NCI-H2227 (cell line): ENCODE measurements around the gene PKP3.
"Not testable (repeated sequence)": the region's sequence is repeated elsewhere in the genome, so short reads cannot be mapped to it uniquely, and the experiment has no call there.

Source experiments
- DNase-seq: peaks from one replicate; lab custom pipeline; 2025; ENCODE audit not compliant: unreplicated experiment; lab: John Stamatoyannopoulos, UW

PKP3 gene

GRCh38 chr11:377883-378500 is 16.0 kb upstream of the PKP3 start:
- DNase-seq: no peak

GRCh38 chr11:379205-380094 is 14.6 kb upstream of the PKP3 start:
- no peak for DNase-seq

GRCh38 chr11:380095-380480 is 13.9 kb upstream of the PKP3 start:
- no peak for DNase-seq

DNA sequence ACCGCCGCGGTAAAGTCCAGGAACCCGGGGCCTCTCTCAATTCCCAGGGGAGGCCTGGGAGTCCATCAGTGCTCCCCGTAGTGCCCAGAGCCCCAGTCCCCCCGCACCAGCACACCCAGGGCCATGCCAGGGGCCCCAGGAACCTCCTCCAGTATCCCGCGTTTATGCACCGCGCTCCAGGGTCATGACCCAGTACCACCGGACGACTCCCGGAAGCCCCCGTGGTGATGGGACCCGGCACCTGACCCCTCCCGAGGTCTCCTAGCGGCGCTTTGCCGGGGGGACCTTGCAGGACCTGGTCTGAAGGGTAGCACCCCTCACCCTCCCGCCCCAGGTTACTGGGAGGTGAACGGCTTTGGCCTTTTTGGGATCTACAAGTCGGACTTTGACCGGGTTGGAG is 13.5 kb upstream of the PKP3 start:
- DNase-seq: no peak

- DNase-seq: no peak
These were observed 13.0 kb upstream of the PKP3 start for GRCh38 chr11:380996-381395.

DNA sequence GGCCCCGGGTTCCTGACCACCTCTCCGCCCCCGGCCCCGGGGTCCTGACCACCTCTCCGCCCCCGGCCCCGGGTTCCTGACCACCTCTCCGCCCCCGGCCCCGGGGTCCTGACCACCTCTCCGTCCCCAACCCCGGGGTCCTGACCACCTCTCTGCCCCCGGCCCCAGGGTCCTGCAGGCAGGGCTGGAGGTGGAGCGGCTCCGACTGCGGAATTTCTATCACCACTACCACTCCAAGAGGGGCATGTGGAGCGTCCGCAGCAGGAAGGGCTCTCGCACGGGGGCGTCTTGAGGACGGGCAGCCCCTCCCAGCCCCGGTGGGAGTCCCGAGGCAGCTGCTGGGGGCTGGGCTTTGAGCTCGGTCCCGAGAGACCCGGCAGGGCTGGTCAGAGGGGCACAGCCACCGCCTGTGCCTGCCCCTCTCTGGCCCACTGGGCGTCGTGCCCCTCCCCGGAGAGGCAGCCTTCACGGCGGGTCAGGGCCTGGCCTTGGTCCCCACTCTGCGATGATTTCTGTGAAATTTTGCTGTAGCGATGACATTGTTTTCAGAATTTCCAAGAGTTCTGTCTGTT is 12.4 kb upstream of the PKP3 start:
- no peak for DNase-seq

- no peak for DNase-seq
These were observed 11.9 kb upstream of the PKP3 start for GRCh38 chr11:382081-382629.

DNA sequence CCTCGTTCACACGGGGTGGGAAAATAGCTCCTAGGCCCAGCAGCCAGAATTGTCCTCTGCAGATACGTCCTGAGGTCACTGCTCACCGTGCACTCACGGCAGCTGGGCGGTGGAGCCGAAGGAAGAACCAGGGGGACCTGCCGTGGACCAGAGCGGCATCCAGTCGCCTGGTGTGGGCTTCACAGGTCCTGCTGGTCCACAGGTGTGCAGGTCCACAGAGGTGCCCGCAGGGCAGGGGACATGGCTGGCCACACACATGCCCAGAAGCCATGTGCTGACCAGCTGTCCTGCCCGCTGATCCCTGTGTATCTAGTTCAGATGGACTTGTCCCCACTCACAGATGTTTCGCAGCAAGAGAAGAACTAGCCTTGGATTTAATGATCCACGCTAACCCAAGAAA is 10.6 kb upstream of the PKP3 start:
- no peak for DNase-seq

- DNase-seq: no peak
These were observed 9.5 kb upstream of the PKP3 start for GRCh38 chr11:384511-384910.

GRCh38 chr11:385594-386351 is 8.2 kb upstream of the PKP3 start:
- no peak for DNase-seq

DNA sequence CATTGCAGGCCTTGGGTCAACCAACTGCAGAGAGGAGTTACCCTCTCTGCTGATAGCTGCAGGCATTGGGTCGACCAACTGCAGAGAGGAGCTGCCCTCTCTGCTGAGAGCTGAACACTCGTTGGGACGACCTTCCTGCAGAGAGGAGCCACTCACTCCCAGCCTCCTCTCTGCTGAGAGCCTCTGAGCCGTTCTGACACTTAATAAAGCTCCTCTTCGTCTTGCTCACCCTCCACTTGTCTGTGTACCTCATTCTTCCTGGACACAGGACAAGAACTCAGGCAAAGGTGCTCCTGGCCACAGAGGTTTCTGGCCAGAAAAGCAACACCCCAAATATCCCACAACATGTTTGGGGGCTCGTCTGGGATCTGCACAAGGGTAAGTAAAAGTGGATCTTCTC is 7.5 kb upstream of the PKP3 start:
- no peak for DNase-seq

DNA sequence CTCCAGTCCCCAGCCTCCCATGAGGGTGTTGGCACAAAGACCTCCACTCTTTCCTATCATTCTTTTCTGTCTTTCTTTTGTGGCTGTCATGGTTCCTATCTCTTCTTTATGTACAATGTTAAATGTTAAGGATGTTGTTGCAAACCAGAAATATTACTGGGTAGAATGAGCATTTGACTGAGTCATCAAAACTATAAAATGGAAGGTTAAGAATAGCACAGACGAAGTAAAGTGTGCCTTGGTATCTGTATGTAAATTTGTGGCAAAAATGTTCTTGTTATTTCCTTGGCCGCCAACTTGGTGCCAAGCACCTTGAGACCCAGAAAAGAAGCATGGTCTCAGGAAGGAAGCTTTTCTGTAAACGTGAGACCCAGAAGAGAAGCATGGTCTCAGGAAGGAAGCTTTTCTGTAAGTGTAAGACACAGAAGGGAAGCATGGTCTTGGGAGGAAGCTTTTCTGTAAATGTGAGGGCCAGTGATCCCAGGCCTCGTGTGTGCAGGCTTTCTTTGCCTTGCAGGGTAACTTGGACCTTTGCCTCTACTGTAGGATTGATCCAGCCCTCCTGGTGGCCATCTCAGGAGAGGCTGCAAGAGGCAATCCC is 6.7 kb upstream of the PKP3 start:
- no peak for DNase-seq

DNA sequence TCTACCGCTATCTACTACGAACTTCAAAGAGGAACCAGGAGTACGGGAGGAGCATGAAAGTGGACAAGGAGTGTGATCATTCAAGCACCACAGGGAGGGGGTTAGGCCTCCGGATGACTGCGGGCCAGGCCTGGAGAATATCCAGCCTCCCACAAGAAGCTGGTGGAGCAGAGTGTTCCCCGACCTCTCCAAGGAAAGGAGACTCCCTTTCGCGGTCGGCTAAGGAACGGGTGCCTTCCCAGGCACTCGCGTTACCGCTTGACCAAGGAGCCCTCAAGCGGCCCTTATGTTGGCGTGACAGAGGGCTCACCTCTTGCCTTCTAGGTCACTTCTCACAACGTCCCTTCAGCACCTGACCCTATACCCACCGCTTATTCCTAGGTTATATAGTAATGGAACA is 4.6 kb upstream of the PKP3 start:
- DNase-seq: not testable (repeated sequence)

GRCh38 chr11:390175-390574 is 3.8 kb upstream of the PKP3 start:
- DNase-seq: no peak

- no peak for DNase-seq
These were observed 2.6 kb upstream of the PKP3 start for GRCh38 chr11:391117-392017.

DNA sequence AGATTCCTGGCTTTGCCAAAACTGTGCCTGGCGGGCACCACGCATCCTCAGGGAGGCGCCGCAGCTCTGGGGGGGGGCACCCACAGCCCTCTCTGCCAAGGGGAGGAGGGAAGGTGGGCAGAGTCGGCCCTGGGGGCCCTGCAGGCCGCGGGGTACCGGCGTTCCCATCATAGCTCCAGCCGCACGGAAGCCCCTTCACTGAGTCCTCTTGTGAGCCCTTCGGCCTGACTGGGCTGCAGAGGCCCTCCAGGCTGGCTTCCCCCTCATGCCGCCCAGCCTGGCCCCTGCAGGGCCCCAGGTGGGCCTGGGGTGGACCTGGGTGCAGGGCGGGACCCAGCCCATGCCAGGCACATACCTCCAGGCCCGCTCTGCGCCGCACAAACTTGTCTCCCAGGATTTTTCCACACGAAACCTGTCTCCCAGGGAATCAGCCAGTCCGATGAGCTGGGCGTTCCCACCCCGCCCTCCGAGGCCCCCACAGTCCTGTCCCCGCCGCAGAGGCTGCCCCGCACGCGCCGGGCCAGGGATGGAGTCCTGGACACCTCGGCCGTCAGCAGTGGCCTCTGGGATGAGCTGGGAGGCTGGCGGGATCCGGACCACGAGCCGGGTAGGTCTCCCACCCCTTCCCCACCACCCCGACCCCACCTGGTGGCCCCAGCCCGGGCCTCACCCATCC is 1.8 kb upstream of the PKP3 start:
- no peak for DNase-seq

DNA sequence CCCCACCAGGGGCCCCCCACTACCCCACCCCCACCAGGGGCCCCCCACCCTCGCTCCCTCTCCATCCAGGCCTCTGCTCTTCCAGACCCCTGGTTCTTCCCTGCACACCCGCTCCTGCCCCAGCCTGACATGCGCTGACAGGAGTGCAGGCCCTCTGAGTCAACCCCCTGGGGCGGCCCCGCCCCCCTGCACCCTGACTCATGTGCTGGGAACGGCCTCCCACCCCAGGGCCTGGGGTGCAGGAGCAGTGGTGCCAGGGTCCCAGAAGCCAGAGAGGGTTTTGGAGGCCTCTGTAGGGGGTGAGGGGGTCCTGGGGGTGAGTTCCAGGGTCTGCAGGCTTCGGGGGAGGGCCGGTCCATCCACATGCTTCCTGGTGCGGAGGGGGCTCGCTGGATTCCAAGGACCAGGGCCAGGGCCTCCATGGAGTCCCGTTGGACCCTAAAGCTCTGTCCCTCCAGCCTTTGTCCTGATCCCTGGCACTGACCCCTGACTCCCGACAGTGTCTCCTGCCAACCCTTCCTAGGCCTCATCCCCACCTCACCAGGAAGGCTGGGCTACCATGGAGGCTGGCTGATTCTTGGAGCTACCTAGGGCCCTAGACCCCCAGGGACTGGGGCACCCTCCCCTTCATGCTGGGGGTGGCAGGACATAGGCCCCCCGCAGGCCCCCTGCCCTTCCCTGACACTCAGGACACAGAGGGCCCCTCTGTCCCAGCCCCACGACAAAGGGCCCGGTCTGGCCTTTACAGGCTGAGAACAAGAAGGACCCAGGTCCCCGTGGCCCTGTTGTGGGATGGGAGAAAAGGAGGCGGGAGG is 583 bp upstream of the PKP3 start:
- DNase-seq: no peak

GRCh38 chr11:394858-395655 is 1.0 kb downstream of the PKP3 start:
- no peak for DNase-seq
